NCI-H2196 treated with DMSO at 0.1 percent for 48 hours (cell line): ENCODE results near the gene LATS2.

Experiments used
- DNase-seq: peaks from one replicate; lab custom pipeline; 2025; ENCODE audit not compliant: unreplicated experiment; lab: John Stamatoyannopoulos, UW

LATS2 gene

GRCh38 chr13:21048901-21049698 lies 12.3 kb downstream of the LATS2 start:
- DNase-seq, result no peak

GRCh38 chr13:21047591-21048282 lies 13.6 kb downstream of the LATS2 start:
- DNase-seq, result no peak

GRCh38 chr13:21047087-21047486 lies 14.3 kb downstream of the LATS2 start:
- DNase-seq, result no peak

GRCh38 chr13:21046203-21046602 lies 15.2 kb downstream of the LATS2 start:
- DNase-seq, result no peak

GRCh38 chr13:21045100-21045499 lies 16.3 kb downstream of the LATS2 start:
- DNase-seq, result no peak

GRCh38 chr13:21043898-21044297 lies 17.5 kb downstream of the LATS2 start:
- no peak for DNase-seq

GRCh38 chr13:21040120-21040826 lies 21.1 kb downstream of the LATS2 start:
- DNase-seq, result no peak

- DNase-seq, result no peak
Observed at GRCh38 chr13:21039097-21039800, 22.1 kb downstream of the LATS2 start.

GRCh38 chr13:21037656-21038055 lies 23.7 kb downstream of the LATS2 start:
- DNase-seq, result no peak

GRCh38 chr13:21035498-21035897 lies 25.9 kb downstream of the LATS2 start:
- no peak for DNase-seq

GRCh38 chr13:21034603-21035191 lies 26.7 kb downstream of the LATS2 start:
- DNase-seq, result no peak

GRCh38 chr13:21033856-21034602 lies 27.4 kb downstream of the LATS2 start:
- DNase-seq, result no peak

GRCh38 chr13:21033212-21033840 lies 28.1 kb downstream of the LATS2 start:
- DNase-seq, result no peak

- DNase-seq, result no peak
Observed at GRCh38 chr13:21032656-21033055, 28.7 kb downstream of the LATS2 start.

GRCh38 chr13:21031594-21032275 lies 29.7 kb downstream of the LATS2 start:
- DNase-seq, result no peak

GRCh38 chr13:21025539-21025938 lies 35.8 kb downstream of the LATS2 start:
- DNase-seq, result no peak

- no peak for DNase-seq
Observed at GRCh38 chr13:21022056-21022979, 39.1 kb downstream of the LATS2 start.

- no peak for DNase-seq
Observed at GRCh38 chr13:21020581-21020980, 40.8 kb downstream of the LATS2 start.
